ENCODE measurements around the gene DNMT1. TPM values are rescaled to one million over a fixed set of nuclear protein-coding genes. Genes with fewer than 3 reads are reported as not detected.

The DNMT1 gene
- total RNA-seq, 1 experiment from 2014 or later, result 117 TPM

- Histone ChIP-seq H3K9me2 (ENCODE audit: insufficient read depth) (no peaks in the 10 kb centered on the region), H3K79me2 (ENCODE audit: low read depth) (no peaks in the 10 kb centered on the region), H3K27ac (no peak overlapping the region), H3K4me2 (no peak overlapping the region), H3K36me3 (ENCODE audit: low read depth) (no peaks in the 10 kb centered on the region), H2AFZ (no peak overlapping the region), H4K20me1 (ENCODE audit: insufficient read depth) (no peaks in the 10 kb centered on the region), H3K4me1 (replicated peaks; ENCODE audit: insufficient read depth) (peaks cover 11% of the 10 kb centered on the region), H3K9me3 (ENCODE audit: insufficient read depth, low read depth) (no peaks in the 10 kb centered on the region), H3K4me3 (no peak overlapping the region), H3F3A (ENCODE audit: insufficient read depth, low read depth) (peaks cover 22% of the 10 kb centered on the region; the same call in 1 of the 2 replicates), H3K27me3 (ENCODE audit: insufficient read depth, low read depth) (no peaks in the 10 kb centered on the region)
- DNase-seq, result no peak
- no TSS peak for BruUV-seq (replicated peaks)
- no peak for TF ChIP-seq EZH2 (IDR thresholded peaks at IDR 0.05; ENCODE audit: low read depth)
- TF ChIP-seq, protein P1, sequence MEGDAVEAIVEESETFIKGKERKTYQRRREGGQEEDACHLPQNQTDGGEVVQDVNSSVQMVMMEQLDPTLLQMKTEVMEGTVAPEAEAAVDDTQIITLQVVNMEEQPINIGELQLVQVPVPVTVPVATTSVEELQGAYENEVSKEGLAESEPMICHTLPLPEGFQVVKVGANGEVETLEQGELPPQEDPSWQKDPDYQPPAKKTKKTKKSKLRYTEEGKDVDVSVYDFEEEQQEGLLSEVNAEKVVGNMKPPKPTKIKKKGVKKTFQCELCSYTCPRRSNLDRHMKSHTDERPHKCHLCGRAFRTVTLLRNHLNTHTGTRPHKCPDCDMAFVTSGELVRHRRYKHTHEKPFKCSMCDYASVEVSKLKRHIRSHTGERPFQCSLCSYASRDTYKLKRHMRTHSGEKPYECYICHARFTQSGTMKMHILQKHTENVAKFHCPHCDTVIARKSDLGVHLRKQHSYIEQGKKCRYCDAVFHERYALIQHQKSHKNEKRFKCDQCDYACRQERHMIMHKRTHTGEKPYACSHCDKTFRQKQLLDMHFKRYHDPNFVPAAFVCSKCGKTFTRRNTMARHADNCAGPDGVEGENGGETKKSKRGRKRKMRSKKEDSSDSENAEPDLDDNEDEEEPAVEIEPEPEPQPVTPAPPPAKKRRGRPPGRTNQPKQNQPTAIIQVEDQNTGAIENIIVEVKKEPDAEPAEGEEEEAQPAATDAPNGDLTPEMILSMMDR (conservative IDR thresholded peaks at IDR 0.05), result no peak
- CTCF ChIA-PET, result no interaction called here
- intact Hi-C loops (cut with micrococcal nuclease; ENCODE audit: unreplicated experiment), result no loop called here
- POLR2A ChIA-PET (ENCODE audit: unreplicated experiment), result no interaction called here
These were observed 101.2 kb downstream of the DNMT1 start for GRCh38 chr19:10093295-10094186.

GRCh38 chr19:10092648-10093294, 102.0 kb downstream of the DNMT1 start:
- POLR2A ChIA-PET (ENCODE audit: unreplicated experiment), result interaction anchor here (0.6 kb wide), 1 partner anchor 1593 kb away, joined by 4 read pairs; no protein-coding TSS in a partner anchor
- no peak overlapping the region for H3K27ac ChIP-seq
- no peak overlapping the region for H3K4me2 ChIP-seq
- no peaks in the 10 kb centered on the region for H4K20me1 ChIP-seq (ENCODE audit: insufficient read depth)
- no peak overlapping the region for H3K4me3 ChIP-seq
- no TSS peak for BruUV-seq (replicated peaks)
- TF ChIP-seq EZH2 (IDR thresholded peaks at IDR 0.05; ENCODE audit: low read depth), result no peak
- TF ChIP-seq, protein P1 (conservative IDR thresholded peaks at IDR 0.05), result no peak
- no peaks in the 10 kb centered on the region for H3K9me3 ChIP-seq (ENCODE audit: insufficient read depth, low read depth)
- DNase-seq, result no peak
- H2AFZ ChIP-seq, result no peak overlapping the region
- H3K27me3 ChIP-seq (ENCODE audit: insufficient read depth, low read depth), result no peaks in the 10 kb centered on the region
- CTCF ChIA-PET, result no interaction called here
- H3K4me1 ChIP-seq (replicated peaks; ENCODE audit: insufficient read depth), result peaks cover 11% of the 10 kb centered on the region
- no peaks in the 10 kb centered on the region for H3K79me2 ChIP-seq (ENCODE audit: low read depth)
- peaks cover 24% of the 10 kb centered on the region; the same call in 1 of the 2 replicates for H3F3A ChIP-seq (ENCODE audit: insufficient read depth, low read depth)
- no peaks in the 10 kb centered on the region for H3K9me2 ChIP-seq (ENCODE audit: insufficient read depth)
- H3K36me3 ChIP-seq (ENCODE audit: low read depth), result no peaks in the 10 kb centered on the region
- intact Hi-C loops (cut with micrococcal nuclease; ENCODE audit: unreplicated experiment), result no loop called here

DNA sequence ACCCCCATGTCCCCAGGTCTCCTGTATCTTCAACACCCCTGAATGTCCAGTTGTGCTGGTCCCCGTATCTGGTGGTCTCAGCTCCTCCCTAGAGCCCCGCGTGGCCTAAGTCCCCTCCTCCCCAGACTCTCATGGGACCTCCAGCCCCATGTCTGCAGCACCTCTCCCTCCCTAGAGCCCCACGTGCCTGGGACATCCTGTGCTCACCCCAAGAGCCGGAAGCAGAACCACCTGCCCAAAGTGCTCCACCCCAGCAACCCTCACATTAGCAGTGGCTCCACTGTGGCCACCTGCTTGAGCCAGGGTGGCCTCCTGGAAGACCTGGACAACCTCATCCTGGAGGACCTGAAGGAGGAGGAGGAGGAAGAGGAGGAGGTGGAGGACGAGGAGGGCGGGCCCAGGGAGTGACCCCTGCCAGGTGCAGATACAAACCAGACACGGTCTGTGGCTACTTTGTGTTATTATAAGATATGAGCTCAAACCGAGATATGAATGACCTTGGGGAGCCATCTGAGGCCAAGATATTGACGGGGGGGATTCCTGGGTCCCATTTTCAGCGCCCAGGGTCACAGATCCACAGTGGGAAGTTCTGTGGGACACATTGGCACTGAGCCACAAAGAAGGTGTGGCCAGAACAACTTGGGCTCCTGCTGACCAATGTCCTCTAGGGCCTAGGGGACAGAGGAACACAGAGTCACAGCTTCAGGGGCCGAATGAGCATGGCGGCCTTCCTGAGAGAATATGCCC, 102.7 kb downstream of the DNMT1 start:
- POLR2A ChIA-PET (ENCODE audit: unreplicated experiment), result interaction anchor here (0.6 kb wide), 1 partner anchor 1592 kb away, joined by 4 read pairs; no protein-coding TSS in a partner anchor
- no peaks in the 10 kb centered on the region for H3K36me3 ChIP-seq (ENCODE audit: low read depth)
- no peak for DNase-seq
- no peaks in the 10 kb centered on the region for H3K27me3 ChIP-seq (ENCODE audit: insufficient read depth, low read depth)
- H3K9me3 ChIP-seq (ENCODE audit: insufficient read depth, low read depth), result no peaks in the 10 kb centered on the region
- CTCF ChIA-PET, result no interaction called here
- no peaks in the 10 kb centered on the region for H3K79me2 ChIP-seq (ENCODE audit: low read depth)
- no peak overlapping the region for H3K4me3 ChIP-seq
- H3K4me2 ChIP-seq, result no peak overlapping the region
- no TSS peak for BruUV-seq (replicated peaks)
- peaks cover 27% of the 10 kb centered on the region; the same call in 1 of the 2 replicates for H3F3A ChIP-seq (ENCODE audit: insufficient read depth, low read depth)
- intact Hi-C loops (cut with micrococcal nuclease; ENCODE audit: unreplicated experiment), result no loop called here
- peaks cover 11% of the 10 kb centered on the region for H3K4me1 ChIP-seq (replicated peaks; ENCODE audit: insufficient read depth)
- no peaks in the 10 kb centered on the region for H3K9me2 ChIP-seq (ENCODE audit: insufficient read depth)
- no peaks in the 10 kb centered on the region for H4K20me1 ChIP-seq (ENCODE audit: insufficient read depth)
- no peak overlapping the region for H2AFZ ChIP-seq
- TF ChIP-seq, protein P1 (conservative IDR thresholded peaks at IDR 0.05), result no peak
- no peak for TF ChIP-seq EZH2 (IDR thresholded peaks at IDR 0.05; ENCODE audit: low read depth)
- no peak overlapping the region for H3K27ac ChIP-seq
